ENCODE measurements around the gene ANKRD63.

The ANKRD63 gene

DNA sequence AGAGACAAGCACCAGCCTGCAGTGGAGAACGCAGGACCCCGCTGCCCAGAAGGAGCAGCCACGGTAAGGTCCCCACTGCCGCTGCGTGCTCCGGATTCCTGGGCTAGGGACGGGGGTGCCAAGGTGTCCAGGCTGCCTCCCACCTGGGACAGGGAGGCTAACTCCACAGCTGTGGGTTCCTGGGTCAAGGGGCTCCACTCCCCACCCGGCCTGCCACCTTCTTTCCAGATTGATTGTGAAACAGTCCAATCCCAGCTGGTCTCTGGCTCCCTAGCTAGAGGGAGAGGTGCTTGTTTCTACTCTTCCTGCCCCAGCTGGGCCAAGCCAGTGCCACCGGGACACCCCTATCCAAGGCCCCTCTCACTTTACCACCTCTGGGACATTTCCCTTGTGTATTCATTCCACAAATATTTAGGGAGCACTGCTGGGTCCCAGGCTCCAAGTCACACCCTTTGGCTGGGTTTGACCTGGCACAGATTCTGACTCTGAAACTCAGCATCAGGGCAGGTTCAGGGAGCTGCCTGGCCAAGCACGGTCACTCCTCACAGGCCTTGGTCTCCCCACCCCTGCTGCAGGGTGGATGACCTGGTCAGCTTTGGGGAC, 42.1 kb downstream of the ANKRD63 start:
- no peaks in the 10 kb centered on the region for H4K20me1 ChIP-seq (ENCODE audit: insufficient read depth, low read length)
- no peak for DNase-seq
- no peak overlapping the region for H3K4me3 ChIP-seq (ENCODE audit: low read length)
- no peak overlapping the region for H3K9ac ChIP-seq (ENCODE audit: low read length)
- no peak overlapping the region for H2AFZ ChIP-seq (ENCODE audit: low read length)
- no peaks in the 10 kb centered on the region for H3F3A ChIP-seq (ENCODE audit: insufficient read depth, low read length)
- H3K4me2 ChIP-seq (ENCODE audit: low read depth, low read length): no peak overlapping the region
- no peaks in the 10 kb centered on the region for H3K27me3 ChIP-seq (replicated peaks; ENCODE audit: insufficient read depth, low read length)
- 0 out of 2 replicates have a peak, but pooled peaks cover 6% of the 10 kb centered on the region for H3K4me1 ChIP-seq (ENCODE audit: low read length)
- no peaks in the 10 kb centered on the region for H3K79me2 ChIP-seq (ENCODE audit: low read length)
- TF ChIP-seq CTCF (IDR thresholded peaks at IDR 0.05; ENCODE audit: low read length) (no peak), EZH2phosphoT487 (IDR thresholded peaks at IDR 0.05; ENCODE audit: low read length) (no peak), EZH2 (optimal IDR thresholded peaks at IDR 0.05; ENCODE audit: low read depth, low read length) (no peak)
- no peaks in the 10 kb centered on the region for H3K9me3 ChIP-seq (replicated peaks; ENCODE audit: insufficient read depth, low read length)
- no peaks in the 10 kb centered on the region for H3K9me2 ChIP-seq (replicated peaks; ENCODE audit: insufficient read depth, low read length)
- H3K27ac ChIP-seq (ENCODE audit: low read length): no peak overlapping the region
- no peaks in the 10 kb centered on the region for H3K36me3 ChIP-seq (replicated peaks; ENCODE audit: insufficient read depth, low read length)

DNA sequence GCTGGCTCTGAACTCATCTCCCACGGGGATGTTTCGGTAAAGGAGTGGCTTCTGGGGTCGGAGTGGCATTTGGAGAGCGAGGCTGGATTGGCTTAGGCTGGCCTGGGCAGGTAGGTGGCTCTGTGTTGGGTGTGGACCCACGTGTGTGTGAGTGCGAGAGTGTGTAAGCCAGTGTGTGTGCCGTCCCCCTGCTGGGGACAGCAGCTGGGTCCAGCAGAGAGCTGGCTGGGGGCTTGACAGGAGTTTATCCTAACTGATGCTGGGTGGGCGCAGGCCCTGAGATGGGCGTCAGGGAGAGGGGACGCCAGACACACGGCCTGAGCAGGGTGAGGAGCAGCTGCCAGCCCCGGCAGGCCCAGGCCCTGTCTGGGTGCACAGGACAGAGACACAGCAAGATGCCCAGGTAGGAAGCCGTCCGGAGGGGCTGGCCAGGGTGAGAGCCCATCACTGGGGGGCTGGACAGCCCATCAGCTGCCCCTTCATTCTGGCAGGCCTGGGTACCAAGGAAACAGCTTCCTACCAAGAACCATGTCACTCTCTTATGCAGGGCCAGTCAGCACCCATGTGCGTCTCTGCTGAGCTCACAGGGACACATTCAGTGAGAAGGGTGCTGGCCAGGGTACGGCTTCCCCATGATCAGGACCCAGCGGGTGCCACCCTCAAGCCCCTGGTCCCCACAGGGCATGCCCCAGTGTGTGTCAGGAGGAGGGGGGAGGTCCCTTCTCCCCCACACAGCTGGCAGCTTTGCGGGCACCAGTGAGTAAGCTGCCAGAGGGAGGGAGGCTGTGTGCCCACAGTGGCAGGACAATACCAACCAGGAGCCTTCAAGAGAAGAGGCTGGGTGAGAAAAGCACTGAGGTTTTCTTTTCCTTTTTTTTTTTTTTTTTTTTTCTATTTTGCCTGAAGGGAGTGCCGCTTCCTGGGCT, 42.9 kb downstream of the ANKRD63 start:
- no peak overlapping the region for H3K4me2 ChIP-seq (ENCODE audit: low read depth, low read length)
- H2AFZ ChIP-seq (ENCODE audit: low read length): no peak overlapping the region
- H3K4me1 ChIP-seq (ENCODE audit: low read length): peaks cover 8% of the 10 kb centered on the region
- no peaks in the 10 kb centered on the region for H3K36me3 ChIP-seq (replicated peaks; ENCODE audit: insufficient read depth, low read length)
- H3K27ac ChIP-seq (ENCODE audit: low read length): no peak overlapping the region
- H3F3A ChIP-seq (ENCODE audit: insufficient read depth, low read length): no peaks in the 10 kb centered on the region
- no peaks in the 10 kb centered on the region for H3K9me2 ChIP-seq (replicated peaks; ENCODE audit: insufficient read depth, low read length)
- H4K20me1 ChIP-seq (ENCODE audit: insufficient read depth, low read length): no peaks in the 10 kb centered on the region
- no peak overlapping the region for H3K4me3 ChIP-seq (ENCODE audit: low read length)
- H3K9me3 ChIP-seq (replicated peaks; ENCODE audit: insufficient read depth, low read length): no peaks in the 10 kb centered on the region
- H3K27me3 ChIP-seq (replicated peaks; ENCODE audit: insufficient read depth, low read length): no peaks in the 10 kb centered on the region
- H3K79me2 ChIP-seq (ENCODE audit: low read length): no peaks in the 10 kb centered on the region
- no peak for DNase-seq
- TF ChIP-seq EZH2phosphoT487 (IDR thresholded peaks at IDR 0.05; ENCODE audit: low read length): no peak
- no peak for TF ChIP-seq EZH2 (optimal IDR thresholded peaks at IDR 0.05; ENCODE audit: low read depth, low read length)
- no peak for TF ChIP-seq CTCF (IDR thresholded peaks at IDR 0.05; ENCODE audit: low read length)
- no peak overlapping the region for H3K9ac ChIP-seq (ENCODE audit: low read length)

DNA sequence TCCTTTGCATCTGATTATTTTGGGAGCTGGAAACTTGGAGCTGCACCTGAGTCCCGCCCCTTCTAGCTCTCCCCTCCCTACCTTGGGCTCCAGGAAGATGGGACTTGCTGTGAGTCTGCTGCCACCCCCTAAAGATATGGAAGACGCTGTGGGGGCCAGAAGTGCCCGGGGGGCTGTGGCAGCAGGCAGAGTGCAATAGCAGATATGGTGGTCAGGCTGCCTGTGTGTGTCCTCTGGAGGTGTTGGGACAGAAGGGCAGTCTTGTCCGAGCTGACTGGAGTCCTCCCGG, 43.5 kb downstream of the ANKRD63 start:
- H3K27ac ChIP-seq (ENCODE audit: low read length): no peak overlapping the region
- no peaks in the 10 kb centered on the region for H3K9me3 ChIP-seq (replicated peaks; ENCODE audit: insufficient read depth, low read length)

More for the DNA sequence above, 43.5 kb downstream of the ANKRD63 start:
- Histone ChIP-seq H3K27me3 (replicated peaks; ENCODE audit: insufficient read depth, low read length) (no peaks in the 10 kb centered on the region), H3K4me3 (ENCODE audit: low read length) (no peak overlapping the region; the same call in 1 of the 2 replicates), H4K20me1 (ENCODE audit: insufficient read depth, low read length) (no peaks in the 10 kb centered on the region), H3K9ac (ENCODE audit: low read length) (no peak overlapping the region), H3K4me1 (ENCODE audit: low read length) (peaks cover 14% of the 10 kb centered on the region), H3K4me2 (ENCODE audit: low read depth, low read length) (peak overlapping the region; percentile 59; the same call in 1 of the 2 replicates), H3K79me2 (ENCODE audit: low read length) (no peaks in the 10 kb centered on the region), H3K9me2 (replicated peaks; ENCODE audit: insufficient read depth, low read length) (no peaks in the 10 kb centered on the region), H3K36me3 (replicated peaks; ENCODE audit: insufficient read depth, low read length) (no peaks in the 10 kb centered on the region), H2AFZ (ENCODE audit: low read length) (peak overlapping the region; percentile 19; the same call in 1 of the 2 replicates), H3F3A (ENCODE audit: insufficient read depth, low read length) (no peaks in the 10 kb centered on the region; the same call in 1 of the 2 replicates)
- no peak for TF ChIP-seq EZH2phosphoT487 (IDR thresholded peaks at IDR 0.05; ENCODE audit: low read length)
- TF ChIP-seq EZH2 (optimal IDR thresholded peaks at IDR 0.05; ENCODE audit: low read depth, low read length): no peak
- TF ChIP-seq CTCF (IDR thresholded peaks at IDR 0.05; ENCODE audit: low read length): no peak
- DNase-seq: no peak
